GM10266 (cell line): ENCODE measurements around the gene LMO7.

Source experiments
- DNase-seq: peaks from one replicate; pipeline ENCODE4 v3.0.0; 2012; ENCODE audit errors: extremely low spot score
- TF ChIP-seq, protein P1 (sequence below): IDR thresholded peaks from 2 replicates; pipeline ENCODE4 v1.5.1; 2012; ENCODE audit warnings: mild to moderate bottlenecking, low read depth; ENCODE audit not compliant: control insufficient read depth, insufficient read depth; ENCODE audit errors: missing control alignments

The LMO7 gene

DNA sequence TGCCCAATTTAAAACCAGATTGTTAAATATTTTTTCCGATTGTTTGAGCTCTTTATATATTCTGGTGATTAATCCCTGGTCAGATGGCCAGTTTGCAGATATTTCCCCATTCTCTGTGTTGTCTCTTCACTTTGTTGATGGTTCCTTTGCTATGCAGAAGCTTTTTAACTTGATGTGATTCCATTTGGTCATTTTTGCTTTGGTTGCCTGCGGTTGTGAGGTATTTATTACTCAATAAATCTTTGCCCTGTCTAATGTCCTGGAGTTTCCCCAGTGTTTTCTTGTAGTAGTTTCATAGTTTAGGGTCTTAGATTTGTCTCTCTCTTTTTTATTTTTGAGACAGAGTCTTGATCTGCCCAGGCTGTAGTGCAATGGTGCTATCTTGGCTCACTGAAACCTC lies 23.8 kb upstream of the LMO7 start:
- TF ChIP-seq, protein P1, sequence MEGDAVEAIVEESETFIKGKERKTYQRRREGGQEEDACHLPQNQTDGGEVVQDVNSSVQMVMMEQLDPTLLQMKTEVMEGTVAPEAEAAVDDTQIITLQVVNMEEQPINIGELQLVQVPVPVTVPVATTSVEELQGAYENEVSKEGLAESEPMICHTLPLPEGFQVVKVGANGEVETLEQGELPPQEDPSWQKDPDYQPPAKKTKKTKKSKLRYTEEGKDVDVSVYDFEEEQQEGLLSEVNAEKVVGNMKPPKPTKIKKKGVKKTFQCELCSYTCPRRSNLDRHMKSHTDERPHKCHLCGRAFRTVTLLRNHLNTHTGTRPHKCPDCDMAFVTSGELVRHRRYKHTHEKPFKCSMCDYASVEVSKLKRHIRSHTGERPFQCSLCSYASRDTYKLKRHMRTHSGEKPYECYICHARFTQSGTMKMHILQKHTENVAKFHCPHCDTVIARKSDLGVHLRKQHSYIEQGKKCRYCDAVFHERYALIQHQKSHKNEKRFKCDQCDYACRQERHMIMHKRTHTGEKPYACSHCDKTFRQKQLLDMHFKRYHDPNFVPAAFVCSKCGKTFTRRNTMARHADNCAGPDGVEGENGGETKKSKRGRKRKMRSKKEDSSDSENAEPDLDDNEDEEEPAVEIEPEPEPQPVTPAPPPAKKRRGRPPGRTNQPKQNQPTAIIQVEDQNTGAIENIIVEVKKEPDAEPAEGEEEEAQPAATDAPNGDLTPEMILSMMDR, result no peak
- DNase-seq, result no peak

GRCh38 chr13:75617230-75617629 lies 18.9 kb upstream of the LMO7 start:
- no peak for DNase-seq
- TF ChIP-seq, protein P1, result no peak

DNA sequence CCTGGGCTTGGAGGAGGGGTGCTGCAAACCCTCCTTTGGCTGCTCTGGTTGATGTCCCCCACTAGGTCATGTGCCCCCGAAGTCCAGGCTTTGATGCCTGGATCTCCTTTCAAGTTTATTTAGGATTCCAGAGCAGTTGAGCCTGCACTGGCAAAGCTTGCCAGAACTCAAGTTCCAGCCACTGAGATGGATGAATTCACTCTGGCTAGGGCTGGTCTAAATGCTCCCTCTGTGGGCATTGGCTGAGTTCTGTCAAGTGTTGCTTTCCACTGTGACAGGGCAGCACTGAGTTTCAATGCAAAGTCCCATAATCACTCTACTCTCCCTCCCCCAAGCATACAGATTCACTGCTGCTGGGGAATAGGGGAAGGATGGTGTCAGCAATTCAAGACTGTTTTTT lies 17.8 kb upstream of the LMO7 start:
- no peak for DNase-seq
- TF ChIP-seq, protein P1, result no peak

DNA sequence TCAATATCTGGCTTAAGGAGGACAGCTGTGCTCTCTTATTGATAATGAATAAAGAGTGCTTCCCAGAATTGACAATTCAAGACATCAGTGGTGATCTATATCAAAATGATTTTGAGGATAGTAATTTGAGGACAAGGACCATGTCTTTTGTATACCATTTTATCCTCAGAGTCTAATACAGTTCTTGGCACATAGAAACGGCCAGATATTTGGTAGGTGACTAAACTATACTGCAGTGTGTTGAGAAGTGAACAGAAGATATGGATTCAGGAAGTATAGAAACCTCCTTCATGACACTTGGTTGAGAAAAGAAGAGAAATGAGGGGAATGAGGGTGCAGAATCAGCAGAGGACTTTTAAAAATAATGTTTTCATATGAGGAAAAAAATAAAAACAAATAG lies 16.1 kb upstream of the LMO7 start:
- TF ChIP-seq, protein P1, result no peak
- DNase-seq, result no peak

DNA sequence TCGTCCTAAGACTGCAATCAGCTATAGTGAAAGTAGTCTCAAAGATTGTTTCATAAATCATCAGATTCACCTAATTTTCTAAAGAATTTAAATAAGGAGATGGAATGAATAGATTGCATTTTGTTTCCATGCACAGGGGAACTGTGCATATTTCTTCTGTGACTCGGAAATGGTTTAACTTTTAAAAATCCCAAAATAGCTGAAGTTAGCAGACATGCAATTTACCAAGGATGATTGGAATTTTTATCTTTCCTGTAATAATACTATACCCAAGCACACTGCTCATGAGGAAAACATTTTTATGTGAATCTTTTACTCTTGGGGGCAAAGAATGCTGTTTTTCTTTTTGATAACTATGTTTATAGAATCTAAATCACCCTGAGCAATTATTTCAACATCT lies 15.0 kb upstream of the LMO7 start:
- TF ChIP-seq, protein P1, result no peak
- no peak for DNase-seq

- DNase-seq, result no peak
These were observed 7.3 kb upstream of the LMO7 start for GRCh38 chr13:75628801-75629200.

DNA sequence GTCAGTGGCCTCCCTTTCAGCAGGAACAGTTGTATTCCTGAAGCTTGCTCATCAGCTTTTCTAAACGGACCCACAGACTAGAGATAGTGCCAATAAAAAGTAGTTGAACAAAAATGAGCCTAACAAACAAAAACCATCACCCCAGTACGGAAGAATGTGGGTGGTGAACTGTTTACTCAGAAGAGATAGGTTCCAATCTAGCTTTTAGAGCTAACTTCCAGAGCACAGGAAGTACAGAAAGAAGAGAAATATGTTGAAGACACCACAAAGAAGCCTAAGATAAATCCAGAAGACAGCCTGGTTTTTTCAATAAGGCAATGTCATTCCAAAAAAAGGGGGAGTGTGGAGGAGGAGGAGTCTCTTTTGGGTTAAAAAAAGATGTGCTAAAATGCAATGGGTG lies 2.8 kb upstream of the LMO7 start:
- no peak for DNase-seq
- TF ChIP-seq, protein P1, result no peak

More at GRCh38 chr13:75628801-75629200, 7.3 kb upstream of the LMO7 start:
- TF ChIP-seq, protein P1, result no peak
